ENCODE data around the gene PCDHGA8.

GRCh38 chr5:141371572-141372475 lies 20.6 kb upstream of the PCDHGA8 start:
- no peak for TF ChIP-seq CTCF (IDR thresholded peaks at IDR 0.05)
- no peak for TF ChIP-seq EP300 (IDR thresholded peaks at IDR 0.05)

All from suprapubic skin (tissue), 3 donors.